ENCODE results near the gene CLEC17A.
"Not testable (repeated sequence)": the region's sequence is repeated elsewhere in the genome, so short reads cannot be mapped to it uniquely, and the experiment has no call there.

CLEC17A gene

DNA sequence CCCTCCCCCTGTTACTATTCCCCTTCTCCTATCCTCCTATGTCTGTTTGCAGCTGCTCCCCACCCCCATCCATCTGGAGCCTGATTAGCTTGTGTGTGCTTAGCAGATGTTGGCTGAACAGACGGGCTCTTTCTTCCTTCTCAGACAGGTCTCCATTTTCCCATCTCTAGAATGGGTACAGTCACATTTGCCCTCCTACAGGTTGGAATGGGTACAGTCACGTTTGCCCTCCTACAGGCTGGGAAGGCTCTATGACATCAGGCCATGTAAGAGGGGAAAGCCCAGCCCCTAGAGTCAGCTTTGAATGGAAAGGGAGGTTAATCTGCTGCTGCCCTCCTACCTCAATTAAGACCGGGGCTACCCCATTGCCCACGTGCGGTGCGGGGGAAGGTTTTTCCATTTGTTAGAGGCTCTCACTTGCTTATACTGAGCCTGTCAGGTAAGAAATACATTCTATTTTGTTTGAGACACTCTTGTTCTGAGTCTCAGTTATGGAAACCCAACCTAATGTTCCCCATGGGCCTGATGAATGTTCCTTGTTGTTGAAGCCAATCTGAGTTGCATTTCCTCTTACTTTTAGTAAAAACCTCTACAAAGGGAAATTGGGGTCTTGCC, 2.2 kb upstream of the CLEC17A start:
- DNase-seq (ENCODE audit: low spot score), result no peak

- DNase-seq (ENCODE audit: low spot score), result not testable (repeated sequence)
Observed at GRCh38 chr19:14584372-14584771, 1.5 kb downstream of the CLEC17A start.

GRCh38 chr19:14585187-14585586, 2.3 kb downstream of the CLEC17A start:
- not testable (repeated sequence) for DNase-seq (ENCODE audit: low spot score)

DNA sequence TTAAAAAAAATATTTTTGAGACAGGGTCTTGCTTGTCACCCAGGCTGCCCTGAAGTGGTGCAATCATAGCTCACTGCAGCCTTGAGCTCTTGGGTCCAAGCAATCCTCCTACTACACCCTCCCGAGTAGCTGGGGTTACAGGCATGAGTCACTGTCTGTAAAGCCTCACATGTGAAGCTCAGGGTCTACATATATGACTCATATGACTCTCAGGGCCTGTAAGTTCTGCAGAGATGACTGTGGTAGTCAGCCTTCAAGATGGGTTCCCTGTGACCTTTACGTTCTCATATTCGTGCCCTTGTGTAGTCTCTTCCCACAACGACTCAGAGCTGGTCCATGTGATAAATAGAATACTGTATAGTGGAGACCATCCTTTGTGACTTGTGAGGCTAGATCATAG, 6.5 kb downstream of the CLEC17A start:
- not testable (repeated sequence) for DNase-seq (ENCODE audit: low spot score)

GRCh38 chr19:14595558-14595957, 12.7 kb downstream of the CLEC17A start:
- no peak for DNase-seq (ENCODE audit: low spot score)

GRCh38 chr19:14599548-14600147, 16.8 kb downstream of the CLEC17A start:
- DNase-seq (ENCODE audit: low spot score), result no peak

GRCh38 chr19:14603990-14604387, 21.1 kb downstream of the CLEC17A start:
- no peak for DNase-seq (ENCODE audit: low spot score)

- no peak for DNase-seq (ENCODE audit: low spot score)
Observed at GRCh38 chr19:14606627-14607026, 23.7 kb downstream of the CLEC17A start.

DNA sequence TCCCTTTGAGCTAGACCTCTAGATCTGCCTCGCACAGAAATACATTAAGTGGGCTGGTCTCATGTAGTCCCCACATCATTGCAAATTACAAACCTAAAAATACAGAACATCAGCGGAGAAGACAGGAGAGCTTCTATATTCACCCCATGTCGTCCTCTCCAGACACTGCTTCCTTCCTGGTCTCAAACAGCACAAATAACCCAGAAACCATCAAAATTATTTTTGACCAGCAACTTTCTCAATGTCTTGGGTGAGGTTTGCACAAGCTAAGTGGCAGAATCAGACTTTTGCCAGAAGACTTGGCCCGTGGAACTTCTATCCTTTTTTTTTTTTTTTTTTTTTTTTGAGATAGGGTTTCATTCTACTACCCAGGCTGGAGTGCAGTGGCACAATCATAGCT, 28.2 kb downstream of the CLEC17A start:
- no peak for DNase-seq (ENCODE audit: low spot score)

DNA sequence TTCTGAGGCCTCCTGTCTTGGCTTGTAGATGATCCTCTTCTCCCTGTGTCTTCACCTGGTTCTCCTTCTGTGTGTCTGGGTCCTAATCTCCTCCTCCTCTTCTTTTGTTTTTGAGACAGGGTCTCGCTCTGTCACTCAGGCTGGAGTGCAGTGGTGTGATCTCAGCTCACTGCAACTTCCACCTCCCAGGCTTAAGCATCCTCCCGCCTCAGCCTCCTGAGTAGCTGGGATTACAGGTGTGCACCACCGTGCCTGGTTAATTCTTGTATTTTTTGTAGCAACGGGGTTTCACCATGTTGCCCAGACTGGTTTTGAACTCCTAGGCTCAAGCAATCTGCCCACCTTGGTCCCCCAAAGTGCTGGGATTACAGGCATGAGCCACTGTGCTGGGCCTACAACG, 29.4 kb downstream of the CLEC17A start:
- not testable (repeated sequence) for DNase-seq (ENCODE audit: low spot score)

DNA sequence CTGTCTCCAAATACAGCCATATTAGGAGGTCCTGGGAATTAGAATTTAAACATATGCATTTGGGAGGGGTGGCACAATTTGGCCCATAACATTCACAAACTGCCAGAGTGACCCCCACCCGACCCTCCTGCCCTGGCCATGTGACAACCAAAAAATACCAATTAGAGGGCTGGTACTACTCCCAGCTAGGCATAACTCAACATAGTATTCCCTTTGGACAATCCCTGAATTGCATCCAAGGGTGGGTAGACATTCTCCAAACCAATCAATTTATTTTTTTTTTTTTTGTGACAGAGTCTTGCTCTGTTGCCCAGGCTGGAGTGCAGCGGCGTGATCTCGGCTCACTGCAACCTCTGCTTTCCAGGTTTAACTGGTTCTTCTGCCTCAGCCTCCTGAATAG, 29.8 kb downstream of the CLEC17A start:
- no peak for DNase-seq (ENCODE audit: low spot score)

- not testable (repeated sequence) for DNase-seq (ENCODE audit: low spot score)
Observed at GRCh38 chr19:14613399-14614098, 30.7 kb downstream of the CLEC17A start.

DNA sequence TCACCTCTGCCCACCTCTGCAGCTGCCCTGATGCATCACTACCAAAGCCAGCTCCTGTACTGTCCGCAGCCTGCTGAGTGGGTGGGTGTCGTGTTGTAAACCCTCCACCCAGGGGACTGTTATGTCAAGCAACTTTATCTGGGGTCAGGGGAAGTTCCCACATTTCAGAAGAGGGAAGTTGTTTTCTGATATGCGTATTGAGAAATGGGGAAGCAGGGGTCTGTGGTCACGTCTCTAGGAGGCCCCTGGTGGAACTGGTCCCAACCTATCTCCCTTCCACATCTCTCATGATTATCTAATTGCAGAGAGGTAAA, 31.2 kb downstream of the CLEC17A start:
- DNase-seq (ENCODE audit: low spot score), result no peak

- DNase-seq (ENCODE audit: low spot score), result no peak
Observed at GRCh38 chr19:14615623-14616022, 32.7 kb downstream of the CLEC17A start.

DNA sequence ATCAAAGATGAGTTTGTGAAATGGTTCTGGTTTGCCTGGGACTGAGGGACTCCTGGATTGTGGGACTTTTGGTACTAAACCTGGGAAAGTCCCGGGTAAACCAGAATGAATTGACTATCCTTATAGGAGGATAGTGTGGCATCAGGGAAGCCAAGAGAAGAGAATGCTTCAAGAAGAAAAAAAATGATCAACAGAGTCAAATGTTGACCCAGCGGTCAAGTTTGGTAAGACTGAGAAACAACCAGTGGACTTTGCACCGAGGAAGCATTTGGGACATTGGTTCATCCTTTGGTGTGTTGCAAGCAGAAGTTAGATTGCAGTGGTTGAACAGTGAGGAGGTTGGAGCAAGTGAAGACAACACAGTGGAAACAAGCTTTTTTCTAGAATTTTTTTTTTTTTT, 33.5 kb downstream of the CLEC17A start:
- no peak for DNase-seq (ENCODE audit: low spot score)

GRCh38 chr19:14619404-14619803, 36.5 kb downstream of the CLEC17A start:
- no peak for DNase-seq (ENCODE audit: low spot score)

DNA sequence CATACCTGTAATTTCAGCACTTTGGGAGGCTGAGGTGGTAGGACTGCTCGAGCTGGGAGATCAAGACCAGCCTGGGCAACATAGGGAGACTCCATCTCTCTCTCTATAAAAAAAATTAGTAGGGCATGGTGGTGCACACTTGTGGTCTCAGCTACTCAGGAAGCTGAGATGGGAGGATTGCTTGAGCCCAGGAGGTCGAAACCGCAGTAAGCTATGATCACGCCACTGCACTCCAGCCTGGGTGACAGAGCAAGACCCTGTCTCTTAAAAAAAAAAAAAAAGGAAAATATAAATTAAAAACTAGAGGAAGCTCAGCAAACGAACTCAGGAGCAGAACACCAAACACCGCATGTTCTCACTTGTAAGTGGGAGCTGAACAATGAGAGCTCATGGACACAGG, 41.6 kb downstream of the CLEC17A start:
- not testable (repeated sequence) for DNase-seq (ENCODE audit: low spot score)

GRCh38 chr19:14629557-14629956, 46.7 kb downstream of the CLEC17A start:
- DNase-seq (ENCODE audit: low spot score), result no peak

- no peak for DNase-seq (ENCODE audit: low spot score)
Observed at GRCh38 chr19:14632286-14632685, 49.4 kb downstream of the CLEC17A start.

DNA sequence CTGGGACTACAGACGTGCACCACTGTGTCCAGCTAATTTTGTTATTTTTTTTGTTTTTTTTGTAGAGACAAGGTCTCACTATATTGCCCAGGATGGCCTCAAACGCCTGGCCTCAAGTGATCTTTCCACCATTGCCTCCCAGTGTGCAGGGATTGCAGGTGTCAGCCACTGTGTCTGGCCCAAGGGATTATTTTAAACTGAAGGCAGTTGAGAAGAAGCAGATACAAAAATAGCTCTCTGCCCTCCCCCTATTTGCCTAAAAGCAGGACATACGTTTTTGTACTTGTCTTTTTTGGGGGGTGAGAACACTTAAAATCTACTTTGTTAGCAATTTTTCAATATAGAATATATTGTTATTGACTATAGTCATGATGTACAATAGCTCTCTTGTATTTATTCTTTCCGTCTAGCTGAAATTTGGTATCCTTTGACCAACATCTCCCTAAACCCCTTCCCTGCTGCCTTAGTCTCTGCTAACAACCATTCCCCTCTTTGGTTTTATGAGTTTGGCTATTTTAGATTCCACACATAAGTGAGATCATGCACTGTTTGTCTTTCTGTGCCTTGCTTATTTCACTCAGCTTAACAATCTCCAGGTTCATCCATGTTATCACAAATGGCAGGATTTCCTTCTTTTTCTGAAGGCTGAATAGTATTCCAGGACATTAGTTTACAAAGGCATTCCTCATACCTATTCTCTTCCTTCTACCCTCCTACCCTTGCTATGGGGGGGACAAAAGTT, 56.8 kb downstream of the CLEC17A start:
- no peak for DNase-seq (ENCODE audit: low spot score)

- no peak for DNase-seq (ENCODE audit: low spot score)
Observed at GRCh38 chr19:14648506-14648905, 65.6 kb downstream of the CLEC17A start.

DNA sequence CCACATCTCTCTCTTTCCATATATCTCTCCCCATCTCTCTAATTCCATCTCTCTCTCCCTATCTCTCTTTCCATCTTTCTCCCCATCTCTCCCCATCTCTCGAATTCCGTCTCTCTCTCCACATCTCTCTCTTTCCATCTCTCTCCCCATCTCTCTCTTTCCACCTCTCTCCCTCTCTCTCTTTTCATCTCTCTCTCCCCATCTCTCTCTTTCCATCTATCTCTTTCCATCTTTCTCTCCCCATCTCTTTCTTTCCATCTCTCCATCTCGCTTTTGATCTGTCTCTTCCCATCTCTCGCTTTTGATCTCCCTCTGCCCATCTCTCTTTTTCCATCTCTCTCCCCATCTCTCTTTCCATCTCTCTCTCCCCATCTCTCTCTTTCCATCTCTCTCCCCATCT, 66.1 kb downstream of the CLEC17A start:
- DNase-seq (ENCODE audit: low spot score), result no peak

GRCh38 chr19:14650161-14650560, 67.3 kb downstream of the CLEC17A start:
- no peak for DNase-seq (ENCODE audit: low spot score)
